Tibial nerve (tissue), 4 donors: ENCODE measurements around the gene STARD10.

ENCODE experiments used
- EP300 ChIP-seq, 2 donors: sonication (generic); formaldehyde crosslinking; IDR thresholded peaks; one replicate each; pipeline ENCODE4 v1.6.1; 2017; ENCODE audit warnings: antibody characterized with exemption in 2 of 2, mild to moderate bottlenecking in 1 of 2
- POLR2A ChIP-seq, 2 donors: fragments of 450-650 bp; IDR thresholded peaks; one replicate each; pipeline ENCODE4 v1.6.1; 2017; ENCODE audit warnings: antibody characterized with exemption in 2 of 2, mild to moderate bottlenecking in 2 of 2, moderate library complexity in 2 of 2
- TF ChIP-seq, protein P1 (sequence below), 5 experiments: fragments of 200-600 bp in 3 of 5; fragments of 450-650 bp in 2 of 5; sonication (generic) in 3 of 5; IDR thresholded peaks; one replicate each; pipeline ENCODE4 v1.5.1; 2016 to 2019; ENCODE audit warnings: antibody characterized with exemption in 5 of 5, mild to moderate bottlenecking in 3 of 5, moderate library complexity in 2 of 5

DNA sequence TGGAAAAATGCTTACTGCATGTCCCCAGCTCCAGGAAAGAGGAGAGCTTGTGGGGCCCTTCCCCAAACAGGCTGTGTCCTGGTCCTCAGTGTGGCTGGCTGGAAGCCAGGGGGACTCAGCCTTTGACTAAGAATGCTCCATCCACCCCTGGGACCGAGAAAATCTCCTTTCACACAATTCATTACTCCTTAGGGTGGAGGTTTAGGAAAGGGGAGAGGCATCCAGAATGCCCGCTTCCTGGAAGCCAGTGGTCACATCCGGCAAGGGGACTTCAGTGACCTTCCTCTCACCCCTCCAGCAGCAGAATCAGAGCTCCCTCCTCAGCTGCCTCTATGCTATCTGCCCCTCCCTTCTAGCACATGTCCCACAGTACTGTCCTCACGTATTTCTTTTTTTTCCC lies 42.3 kb upstream of the STARD10 start:
- TF ChIP-seq, protein P1, sequence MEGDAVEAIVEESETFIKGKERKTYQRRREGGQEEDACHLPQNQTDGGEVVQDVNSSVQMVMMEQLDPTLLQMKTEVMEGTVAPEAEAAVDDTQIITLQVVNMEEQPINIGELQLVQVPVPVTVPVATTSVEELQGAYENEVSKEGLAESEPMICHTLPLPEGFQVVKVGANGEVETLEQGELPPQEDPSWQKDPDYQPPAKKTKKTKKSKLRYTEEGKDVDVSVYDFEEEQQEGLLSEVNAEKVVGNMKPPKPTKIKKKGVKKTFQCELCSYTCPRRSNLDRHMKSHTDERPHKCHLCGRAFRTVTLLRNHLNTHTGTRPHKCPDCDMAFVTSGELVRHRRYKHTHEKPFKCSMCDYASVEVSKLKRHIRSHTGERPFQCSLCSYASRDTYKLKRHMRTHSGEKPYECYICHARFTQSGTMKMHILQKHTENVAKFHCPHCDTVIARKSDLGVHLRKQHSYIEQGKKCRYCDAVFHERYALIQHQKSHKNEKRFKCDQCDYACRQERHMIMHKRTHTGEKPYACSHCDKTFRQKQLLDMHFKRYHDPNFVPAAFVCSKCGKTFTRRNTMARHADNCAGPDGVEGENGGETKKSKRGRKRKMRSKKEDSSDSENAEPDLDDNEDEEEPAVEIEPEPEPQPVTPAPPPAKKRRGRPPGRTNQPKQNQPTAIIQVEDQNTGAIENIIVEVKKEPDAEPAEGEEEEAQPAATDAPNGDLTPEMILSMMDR (IDR thresholded peaks at IDR 0.05): no peak
- TF ChIP-seq POLR2A (IDR thresholded peaks at IDR 0.05) (no peak), EP300 (IDR thresholded peaks at IDR 0.05) (peak in 1 of 2 donors; percentile 7)
